ENCODE data around the gene RNF151. TPM values are rescaled to one million over a fixed set of nuclear protein-coding genes. Genes with fewer than 3 reads are reported as not detected.

Gene RNF151
- total RNA-seq, 6 experiments from 2014 or later, result not detected

- ATAC-seq, result no peak
- Histone ChIP-seq H3K9me3 (no peaks in the 10 kb centered on the region), H3K4me1 (peaks cover 0 to 17% (median 5%) of the 10 kb centered on the region in 4 donors), H3K4me3 (no peak overlapping the region), H3K36me3 (peaks cover 0 to 33% (median 10%) of the 10 kb centered on the region in 4 donors), H3K27ac (no peak overlapping the region), H3K27me3 (no peaks in the 10 kb centered on the region)
- WGBS (ENCODE audit: insufficient coverage, low coverage, low lambda C conversion rate, missing lambda C conversion rate), result 89% methylated on average over 12 of the region's 33 CpGs
- TF ChIP-seq CTCF (IDR thresholded peaks at IDR 0.05), result no peak
- TF ChIP-seq POLR2A (IDR thresholded peaks at IDR 0.05), result no peak
- intact Hi-C loops (cut with DNase I), result no loop called here
- peak in 2 of 3 donors; percentile 21 to 46 for DNase-seq
These were observed 9.0 kb downstream of the RNF151 start for GRCh38 chr16:1975432-1976215.

- no CpG with 5 or more reads among the region's 8 CpGs for WGBS (ENCODE audit: insufficient coverage, low coverage, low lambda C conversion rate, missing lambda C conversion rate)
- intact Hi-C loops (cut with DNase I), result no loop called here
- H3K4me1 ChIP-seq, result peaks cover 0 to 12% (median 5%) of the 10 kb centered on the region in 4 donors
- H3K27me3 ChIP-seq, result no peaks in the 10 kb centered on the region
- H3K27ac ChIP-seq, result no peak overlapping the region
- DNase-seq, result no peak
- H3K4me3 ChIP-seq, result no peak overlapping the region
- TF ChIP-seq POLR2A (IDR thresholded peaks at IDR 0.05), result no peak
- no peak for ATAC-seq
- H3K9me3 ChIP-seq, result no peaks in the 10 kb centered on the region
- peaks cover 0 to 33% (median 10%) of the 10 kb centered on the region in 4 donors for H3K36me3 ChIP-seq
These were observed 9.5 kb downstream of the RNF151 start for GRCh38 chr16:1976216-1976520.

- no peak for DNase-seq
- TF ChIP-seq POLR2A (IDR thresholded peaks at IDR 0.05) (no peak), CTCF (IDR thresholded peaks at IDR 0.05) (no peak)
- Histone ChIP-seq H3K27me3 (no peaks in the 10 kb centered on the region), H3K9me3 (no peaks in the 10 kb centered on the region), H3K4me1 (peaks cover 0 to 11% (median 5%) of the 10 kb centered on the region in 4 donors), H3K27ac (no peak overlapping the region), H3K36me3 (peaks cover 0 to 33% (median 10%) of the 10 kb centered on the region in 4 donors), H3K4me3 (no peak overlapping the region)
- ATAC-seq, result no peak
- 97% methylated on average over 11 of the region's 33 CpGs for WGBS (ENCODE audit: insufficient coverage, low coverage, low lambda C conversion rate, missing lambda C conversion rate)
- intact Hi-C loops (cut with DNase I), result no loop called here
These were observed 10.6 kb downstream of the RNF151 start for GRCh38 chr16:1976951-1977874.

GRCh38 chr16:1977875-1978268, 11.2 kb downstream of the RNF151 start:
- WGBS (ENCODE audit: insufficient coverage, low coverage, low lambda C conversion rate, missing lambda C conversion rate), result no CpG with 5 or more reads among the region's 18 CpGs
- no peak overlapping the region for H3K4me3 ChIP-seq
- intact Hi-C loops (cut with DNase I), result no loop called here
- no peaks in the 10 kb centered on the region for H3K9me3 ChIP-seq
- ATAC-seq (no peak), DNase-seq (no peak)
- H3K27me3 ChIP-seq, result no peaks in the 10 kb centered on the region
- peaks cover 0 to 8% (median 3%) of the 10 kb centered on the region in 4 donors for H3K4me1 ChIP-seq
- no peak overlapping the region for H3K27ac ChIP-seq
- peaks cover 0 to 33% (median 10%) of the 10 kb centered on the region in 4 donors for H3K36me3 ChIP-seq
- TF ChIP-seq CTCF (IDR thresholded peaks at IDR 0.05) (no peak), POLR2A (IDR thresholded peaks at IDR 0.05) (no peak)

All from right lobe of liver (tissue), 6 donors.